H9 (cell line): ENCODE measurements around the gene ZNF25. TPM values are rescaled to one million over a fixed set of nuclear protein-coding genes. Genes with fewer than 3 reads are reported as not detected.

ENCODE experiments used
- DNase-seq: peaks from one replicate; pipeline ENCODE4 v3.0.0-alpha.2; 2017
- H2AFZ ChIP-seq: one replicate; pipeline ENCODE4 v1.6.1; 2013; ENCODE audit warnings: mild to moderate bottlenecking, low read length, control low read depth, moderate library complexity
- H2AK5ac ChIP-seq: 2 replicates; pipeline ENCODE4 v1.6.1; 2013; ENCODE audit warnings: low read length, control low read depth, mixed read lengths; ENCODE audit not compliant: insufficient read length
- H2BK120ac ChIP-seq: one replicate; pipeline ENCODE4 v1.6.1; 2013; ENCODE audit warnings: low read depth, mild to moderate bottlenecking, low read length, control low read depth, inconsistent platforms; ENCODE audit not compliant: poor library complexity, severe bottlenecking
- H2BK12ac ChIP-seq: 2 replicates; pipeline ENCODE4 v1.6.1; 2013; ENCODE audit warnings: low read length, control low read depth, mixed read lengths, low read depth; ENCODE audit not compliant: insufficient read length
- H2BK15ac ChIP-seq: 2 replicates; pipeline ENCODE4 v1.6.1; 2013; ENCODE audit warnings: low read depth, low read length, control low read depth
- H2BK20ac ChIP-seq: one replicate; pipeline ENCODE4 v1.6.1; 2013; ENCODE audit warnings: low read depth, mild to moderate bottlenecking, low read length, control low read depth, inconsistent platforms; ENCODE audit not compliant: poor library complexity, severe bottlenecking
- H2BK5ac ChIP-seq: 2 replicates; pipeline ENCODE4 v1.6.1; 2013; ENCODE audit warnings: low read length, control low read depth, mixed read lengths; ENCODE audit not compliant: insufficient read length
- H3K14ac ChIP-seq: 2 replicates; pipeline ENCODE4 v1.6.1; 2013; ENCODE audit warnings: low read length, control low read depth; ENCODE audit not compliant: insufficient read depth
- H3K18ac ChIP-seq: 2 replicates; pipeline ENCODE4 v1.6.1; 2013; ENCODE audit warnings: low read depth, mild to moderate bottlenecking, mixed read lengths, low read length, control low read depth; ENCODE audit not compliant: insufficient read length
- H3K23ac ChIP-seq: 2 replicates; pipeline ENCODE4 v1.6.1; 2013; ENCODE audit warnings: low read length, control low read depth, mixed read lengths, low read depth; ENCODE audit not compliant: insufficient read length
- H3K23me2 ChIP-seq: 2 replicates; pipeline ENCODE4 v1.6.1; 2013; ENCODE audit warnings: low read depth, mild to moderate bottlenecking, mixed read lengths, low read length, control low read depth; ENCODE audit not compliant: insufficient read length, poor library complexity, severe bottlenecking
- H3K27ac ChIP-seq: 2 replicates; pipeline ENCODE4 v1.5.1; 2013; ENCODE audit warnings: low read length, control low read depth, mixed read lengths, low read depth; ENCODE audit not compliant: insufficient read length
- H3K27me3 ChIP-seq: 2 replicates; pipeline ENCODE4 v1.6.1; 2013; ENCODE audit warnings: low read length, control low read depth, inconsistent platforms; ENCODE audit not compliant: insufficient read depth
- H3K4ac ChIP-seq: 2 replicates; pipeline ENCODE4 v1.6.1; 2013; ENCODE audit warnings: low read depth, mild to moderate bottlenecking, control low read depth, inconsistent platforms, low read length, moderate library complexity
- H3K4me1 ChIP-seq: 2 replicates; pipeline ENCODE4 v1.6.1; 2013; ENCODE audit warnings: low read length, control low read depth, inconsistent platforms; ENCODE audit not compliant: insufficient read depth
- H3K4me2 ChIP-seq: 2 replicates; pipeline ENCODE4 v1.6.1; 2013; ENCODE audit warnings: low read length, control low read depth, mixed read lengths; ENCODE audit not compliant: insufficient read length, insufficient read depth
- H3K56ac ChIP-seq: 2 replicates; pipeline ENCODE4 v1.6.1; 2013; ENCODE audit warnings: low read depth, mild to moderate bottlenecking, mixed read lengths, low read length, control low read depth; ENCODE audit not compliant: insufficient read length
- H3K79me1 ChIP-seq: 2 replicates; pipeline ENCODE4 v1.6.1; 2013; ENCODE audit warnings: low read depth, mild to moderate bottlenecking, moderate library complexity, low read length, control low read depth, inconsistent platforms; ENCODE audit not compliant: insufficient read depth, poor library complexity, severe bottlenecking
- H3K79me2 ChIP-seq: 2 replicates; pipeline ENCODE4 v1.6.1; 2013; ENCODE audit warnings: low read length, control low read depth, inconsistent platforms; ENCODE audit not compliant: insufficient read depth
- H3K9ac ChIP-seq: 2 replicates; pipeline ENCODE4 v1.6.1; 2013; ENCODE audit warnings: low read length, control low read depth, mixed read lengths; ENCODE audit not compliant: insufficient read length; ENCODE audit errors: extremely low read depth
- H3K9me3 ChIP-seq: one replicate; pipeline ENCODE4 v1.6.1; 2013; ENCODE audit warnings: low read depth, low read length, inconsistent platforms; ENCODE audit not compliant: control insufficient read depth
- H3T11ph ChIP-seq: one replicate; pipeline ENCODE4 v1.6.1; 2013; ENCODE audit warnings: mild to moderate bottlenecking, low read length, control low read depth, inconsistent platforms
- H4K20me1 ChIP-seq: one replicate; pipeline ENCODE4 v1.6.1; 2013; ENCODE audit not compliant: control insufficient read depth, insufficient read length, insufficient read depth
- H4K5ac ChIP-seq: 2 replicates; pipeline ENCODE4 v1.6.1; 2013; ENCODE audit warnings: low read depth, mild to moderate bottlenecking, mixed read lengths, low read length, control low read depth; ENCODE audit not compliant: insufficient read length
- H4K8ac ChIP-seq: replicated peaks from 2 replicates; pipeline ENCODE4 v1.6.1; 2013; ENCODE audit warnings: low read length, control low read depth, mixed read lengths, low read depth; ENCODE audit not compliant: insufficient read length
- H4K91ac ChIP-seq: 2 replicates; pipeline ENCODE4 v1.6.1; 2013; ENCODE audit warnings: low read depth, mild to moderate bottlenecking, moderate library complexity, mixed read lengths, low read length, control low read depth; ENCODE audit not compliant: insufficient read length
- H3K27ac Mint-ChIP-seq, 3 experiments: 2 replicates in 2 of 3; 3 replicates in 1 of 3; pipeline ENCODE4 v1.8.0; 2020 to 2021; ENCODE audit warnings: mixed read lengths in 3 of 3, mild to moderate bottlenecking in 1 of 3, moderate library complexity in 1 of 3
- H3K27me3 Mint-ChIP-seq: 2 replicates; pipeline ENCODE4 v1.8.0; 2021; ENCODE audit warnings: low read depth, mild to moderate bottlenecking, moderate library complexity, mixed read lengths
- H3K36me3 Mint-ChIP-seq, 3 experiments: 2 replicates in 2 of 3; 3 replicates in 1 of 3; pipeline ENCODE4 v1.8.0; 2020 to 2021; ENCODE audit warnings: low read depth in 3 of 3, mixed read lengths in 3 of 3; ENCODE audit not compliant: insufficient read depth in 1 of 3
- H3K4me1 Mint-ChIP-seq, 2 experiments: 2 replicates each; pipeline ENCODE4 v1.8.0; 2020; ENCODE audit warnings: mixed read lengths in 2 of 2
- H3K4me3 Mint-ChIP-seq, 2 experiments: 2 replicates in 1 of 2; 3 replicates in 1 of 2; pipeline ENCODE4 v1.8.0; 2020 to 2021; ENCODE audit warnings: mild to moderate bottlenecking in 2 of 2, mixed read lengths in 2 of 2, moderate library complexity in 1 of 2
- H3K9me3 Mint-ChIP-seq, 2 experiments: 2 replicates in 1 of 2; 3 replicates in 1 of 2; pipeline ENCODE4 v1.8.0; 2020; ENCODE audit warnings: mild to moderate bottlenecking in 2 of 2, mixed read lengths in 2 of 2, moderate library complexity in 1 of 2
- WGBS: extraction: QIAGEN DNeasy Blood & Tissue Kit; methylation state at CpG from one replicate; pipeline ENCODE4 v1.1.7; 2013; ENCODE audit warnings: missing lambda C conversion rate, low lambda C conversion rate, mixed read lengths; ENCODE audit not compliant: insufficient read length; ENCODE audit errors: extremely low coverage; 5-methylcytosine and 5-hydroxymethylcytosine counted together
- total RNA-seq: library from RNA; stranded (reverse); gene quantifications from 2 replicates; pipeline ENCODE4 v1.2.1, GENCODE V29; 2021
- TF ChIP-seq, protein P1 (sequence below): fragments of 200-600 bp; sonication (generic); conservative IDR thresholded peaks from 3 replicates; pipeline ENCODE4 v1.8.0; 2021; ENCODE audit warnings: antibody characterized with exemption, mild to moderate bottlenecking

ZNF25 gene
- total RNA-seq, 1 experiment from 2014 or later, result 0.83 TPM

DNA sequence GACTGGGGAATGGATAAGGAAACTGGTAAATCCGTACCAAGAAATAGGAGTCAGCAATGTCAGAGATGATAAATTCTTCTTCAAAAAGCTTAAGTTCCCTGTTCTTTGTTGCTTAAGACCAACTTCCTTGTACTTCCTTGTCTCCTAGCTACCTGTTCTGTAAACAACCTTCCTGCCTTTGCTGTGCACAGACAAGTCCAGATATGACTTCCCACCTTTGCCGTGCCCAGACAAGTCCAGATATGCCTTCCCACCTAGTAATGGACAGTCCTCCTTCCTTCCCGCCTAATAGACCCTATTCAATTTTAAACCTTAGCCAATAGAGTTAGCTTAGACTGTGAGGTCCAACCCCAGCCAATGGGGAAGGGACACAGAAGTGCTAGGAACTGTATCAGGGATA, 31.5 kb upstream of the ZNF25 start:
- H3K27ac Mint-ChIP-seq, result no peak overlapping the region; a peak in 1 of 7 replicates
- H3K36me3 Mint-ChIP-seq, result peaks cover 3 to 10% (median 4%) of the 10 kb centered on the region in 3 experiments; a peak in 5 of 7 replicates
- Histone ChIP-seq H3K4ac (no peak overlapping the region), H3K4me1 (no peaks in the 10 kb centered on the region), H4K20me1 (no peaks in the 10 kb centered on the region), H3K27ac (no peak overlapping the region), H2BK5ac (no peak overlapping the region), H3K9me3 (no peaks in the 10 kb centered on the region), H2BK12ac (no peak overlapping the region), H4K91ac (no peak overlapping the region), H4K5ac (no peak overlapping the region), H2BK20ac (no peak overlapping the region), H3K18ac (no peak overlapping the region), H3K56ac (no peak overlapping the region), H3K27me3 (no peaks in the 10 kb centered on the region), H3K23ac (no peak overlapping the region), H2BK15ac (no peak overlapping the region), H2AK5ac (no peak overlapping the region), H3K23me2 (no peaks in the 10 kb centered on the region), H4K8ac (no peak overlapping the region), H3K4me2 (no peak overlapping the region), H3K9ac (no peak overlapping the region), H3T11ph (no peak overlapping the region), H2AFZ (no peak overlapping the region), H3K79me2 (peaks cover 2% of the 10 kb centered on the region; the same call in 1 of the 2 replicates), H3K14ac (no peak overlapping the region), H3K79me1 (no peaks in the 10 kb centered on the region), H2BK120ac (no peak overlapping the region)
- no peak overlapping the region for H3K4me3 Mint-ChIP-seq
- DNase-seq, result no peak
- peaks cover 10 to 12% of the 10 kb centered on the region in 2 experiments for H3K4me1 Mint-ChIP-seq
- H3K9me3 Mint-ChIP-seq, result peaks cover 41 to 43% of the 10 kb centered on the region in 2 experiments
- TF ChIP-seq, protein P1, sequence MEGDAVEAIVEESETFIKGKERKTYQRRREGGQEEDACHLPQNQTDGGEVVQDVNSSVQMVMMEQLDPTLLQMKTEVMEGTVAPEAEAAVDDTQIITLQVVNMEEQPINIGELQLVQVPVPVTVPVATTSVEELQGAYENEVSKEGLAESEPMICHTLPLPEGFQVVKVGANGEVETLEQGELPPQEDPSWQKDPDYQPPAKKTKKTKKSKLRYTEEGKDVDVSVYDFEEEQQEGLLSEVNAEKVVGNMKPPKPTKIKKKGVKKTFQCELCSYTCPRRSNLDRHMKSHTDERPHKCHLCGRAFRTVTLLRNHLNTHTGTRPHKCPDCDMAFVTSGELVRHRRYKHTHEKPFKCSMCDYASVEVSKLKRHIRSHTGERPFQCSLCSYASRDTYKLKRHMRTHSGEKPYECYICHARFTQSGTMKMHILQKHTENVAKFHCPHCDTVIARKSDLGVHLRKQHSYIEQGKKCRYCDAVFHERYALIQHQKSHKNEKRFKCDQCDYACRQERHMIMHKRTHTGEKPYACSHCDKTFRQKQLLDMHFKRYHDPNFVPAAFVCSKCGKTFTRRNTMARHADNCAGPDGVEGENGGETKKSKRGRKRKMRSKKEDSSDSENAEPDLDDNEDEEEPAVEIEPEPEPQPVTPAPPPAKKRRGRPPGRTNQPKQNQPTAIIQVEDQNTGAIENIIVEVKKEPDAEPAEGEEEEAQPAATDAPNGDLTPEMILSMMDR, result no peak
- peaks cover 2% of the 10 kb centered on the region for H3K27me3 Mint-ChIP-seq
- WGBS, result no CpG with 5 or more reads among the region's 3 CpGs
